Omental fat pad (tissue), 4 donors: Measurements from ENCODE around the gene PLAAT5. TPM values are rescaled to one million over a fixed set of nuclear protein-coding genes. Genes with fewer than 3 reads are reported as not detected.
"Not testable (repeated sequence)": the region's sequence is repeated elsewhere in the genome, so short reads cannot be mapped to it uniquely, and the experiment has no call there.

ENCODE experiments used
- ATAC-seq: fragments of 150-250 bp; one replicate; pipeline ENCODE4 v1.9.1; 2016; ENCODE audit warnings: mild to moderate bottlenecking, moderate library complexity; ENCODE audit not compliant: low FRiP score
- DNase-seq: peaks from one replicate; pipeline ENCODE4 v3.0.0-alpha.2; 2019; ENCODE audit warnings: low spot score
- total RNA-seq, 4 donors: library from RNA; depleted of rRNA; stranded (reverse); fragments of >200 nt; gene quantifications; one replicate each; pipeline ENCODE4 v1.1.0, GENCODE V29; 2016
- TF ChIP-seq, protein P1 (sequence below), 3 donors: fragments of 450-650 bp; IDR thresholded peaks; one replicate each; pipeline ENCODE4 v1.5.1; 2016 to 2017; ENCODE audit warnings: antibody characterized with exemption in 3 of 3, mild to moderate bottlenecking in 3 of 3, moderate library complexity in 2 of 3

The PLAAT5 gene
- total RNA-seq, 4 donors from 2014 or later, result 12.0 to 54.3 (median 27.9) TPM

DNA sequence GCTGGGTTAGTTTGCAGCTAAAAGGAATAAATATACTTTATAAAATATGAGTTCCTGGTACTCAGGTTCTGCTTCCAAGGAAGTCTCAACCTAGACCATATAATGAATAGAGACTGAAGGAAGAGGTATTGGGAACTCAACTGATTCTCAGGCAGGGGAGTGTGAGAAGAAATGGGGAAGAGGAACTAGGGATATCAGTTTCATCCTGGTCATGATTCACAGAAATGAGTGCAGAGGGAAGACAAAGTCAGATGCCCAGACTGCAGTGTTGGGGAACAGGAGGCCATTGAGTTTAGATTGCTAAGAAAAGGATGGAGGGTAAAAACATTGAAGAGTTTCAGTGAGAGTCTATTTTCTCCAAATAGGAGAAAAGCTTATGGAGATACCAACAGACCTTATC is 28.8 kb downstream of the PLAAT5 start:
- no peak for DNase-seq
- TF ChIP-seq, protein P1, sequence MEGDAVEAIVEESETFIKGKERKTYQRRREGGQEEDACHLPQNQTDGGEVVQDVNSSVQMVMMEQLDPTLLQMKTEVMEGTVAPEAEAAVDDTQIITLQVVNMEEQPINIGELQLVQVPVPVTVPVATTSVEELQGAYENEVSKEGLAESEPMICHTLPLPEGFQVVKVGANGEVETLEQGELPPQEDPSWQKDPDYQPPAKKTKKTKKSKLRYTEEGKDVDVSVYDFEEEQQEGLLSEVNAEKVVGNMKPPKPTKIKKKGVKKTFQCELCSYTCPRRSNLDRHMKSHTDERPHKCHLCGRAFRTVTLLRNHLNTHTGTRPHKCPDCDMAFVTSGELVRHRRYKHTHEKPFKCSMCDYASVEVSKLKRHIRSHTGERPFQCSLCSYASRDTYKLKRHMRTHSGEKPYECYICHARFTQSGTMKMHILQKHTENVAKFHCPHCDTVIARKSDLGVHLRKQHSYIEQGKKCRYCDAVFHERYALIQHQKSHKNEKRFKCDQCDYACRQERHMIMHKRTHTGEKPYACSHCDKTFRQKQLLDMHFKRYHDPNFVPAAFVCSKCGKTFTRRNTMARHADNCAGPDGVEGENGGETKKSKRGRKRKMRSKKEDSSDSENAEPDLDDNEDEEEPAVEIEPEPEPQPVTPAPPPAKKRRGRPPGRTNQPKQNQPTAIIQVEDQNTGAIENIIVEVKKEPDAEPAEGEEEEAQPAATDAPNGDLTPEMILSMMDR (IDR thresholded peaks at IDR 0.05), result no peak
- ATAC-seq, result no peak

DNA sequence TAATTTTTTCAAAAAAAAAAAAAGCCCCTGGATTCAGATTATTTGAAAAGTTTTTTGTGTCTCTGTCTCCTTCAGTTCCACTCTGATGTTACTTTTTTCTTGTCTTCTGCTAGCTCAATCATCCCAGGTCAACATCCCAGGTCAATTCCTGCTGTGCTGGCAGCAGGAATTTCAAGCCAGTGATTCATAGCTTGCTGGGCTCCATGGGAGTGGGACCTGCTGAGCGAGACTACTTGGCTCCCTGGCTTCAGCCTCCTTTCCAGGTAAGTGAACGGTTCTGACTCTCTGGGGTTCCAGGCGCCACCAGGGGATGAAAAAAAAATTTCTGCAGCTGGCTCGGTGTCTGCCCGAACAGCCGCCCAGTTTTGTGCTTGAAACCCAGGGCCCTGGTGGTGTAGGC is 31.4 kb downstream of the PLAAT5 start:
- no peak for ATAC-seq
- DNase-seq, result no peak
- TF ChIP-seq, protein P1 (IDR thresholded peaks at IDR 0.05), result no peak

DNA sequence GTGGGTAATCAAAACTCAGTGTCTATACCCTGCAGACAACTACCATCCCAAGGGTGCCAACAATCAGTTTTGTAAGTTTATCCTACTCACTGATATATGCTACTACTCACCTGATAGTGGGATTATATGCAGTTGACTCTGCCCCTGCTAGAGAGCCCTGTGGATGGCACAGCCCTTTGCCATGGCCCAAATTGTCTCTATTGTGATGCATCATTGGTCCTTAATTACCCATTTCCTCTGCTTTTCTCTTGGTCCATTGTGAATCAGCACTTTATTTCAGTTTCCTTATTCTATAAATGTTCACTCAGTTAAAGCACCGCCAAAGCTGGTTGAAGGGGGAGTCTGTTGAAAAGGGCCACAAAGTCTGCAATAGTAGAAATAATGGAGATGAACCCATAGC is 42.3 kb downstream of the PLAAT5 start:
- no peak for ATAC-seq
- TF ChIP-seq, protein P1 (IDR thresholded peaks at IDR 0.05), result no peak

DNA sequence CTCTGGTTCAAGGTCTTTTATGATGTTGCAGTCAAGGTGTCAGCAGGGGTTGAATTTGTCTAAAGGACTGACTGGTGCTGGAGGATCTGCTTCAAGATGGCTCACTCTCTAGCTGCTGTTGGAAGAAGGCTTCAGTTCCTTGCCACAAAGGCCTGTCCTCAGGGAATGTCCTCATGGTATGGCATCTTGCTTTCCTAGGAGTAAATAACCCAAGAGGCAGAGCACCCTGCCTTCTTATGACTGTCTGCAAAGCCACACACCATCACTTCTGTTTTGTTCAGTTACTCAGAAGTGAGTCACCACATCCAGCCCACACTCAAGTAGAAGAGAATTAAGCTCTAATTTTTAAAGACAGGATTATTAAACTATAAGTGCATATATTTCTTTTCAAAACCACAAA is 45.2 kb downstream of the PLAAT5 start:
- TF ChIP-seq, protein P1 (IDR thresholded peaks at IDR 0.05), result no peak
- DNase-seq, result no peak
- no peak for ATAC-seq

More for the DNA sequence above, 42.3 kb downstream of the PLAAT5 start:
- no peak for DNase-seq

- TF ChIP-seq, protein P1 (IDR thresholded peaks at IDR 0.05), result no peak
Observed at GRCh38 chr11:63445118-63445517, 45.8 kb downstream of the PLAAT5 start.

DNA sequence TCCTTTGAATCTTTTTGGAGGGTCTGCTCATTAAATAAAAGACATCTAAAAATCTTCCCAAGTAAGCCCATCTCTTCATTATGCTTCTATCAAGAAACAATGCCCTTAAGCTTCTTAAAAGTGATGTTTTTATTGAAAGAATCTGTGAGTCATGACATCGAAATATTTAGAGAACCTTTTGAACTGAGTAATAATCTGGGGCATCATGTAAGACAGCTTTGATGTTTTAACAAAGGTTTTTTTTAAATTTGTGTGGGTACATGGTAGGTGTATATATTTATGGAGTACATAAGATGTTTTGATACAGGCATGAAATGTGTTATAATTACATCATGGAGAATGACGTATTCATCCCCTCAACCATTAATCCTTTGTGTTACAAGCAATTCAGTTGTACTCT is 46.8 kb downstream of the PLAAT5 start:
- DNase-seq (no peak), ATAC-seq (no peak)
- TF ChIP-seq, protein P1 (IDR thresholded peaks at IDR 0.05), result no peak

More at GRCh38 chr11:63445118-63445517, 45.8 kb downstream of the PLAAT5 start:
- DNase-seq (no peak), ATAC-seq (no peak)

GRCh38 chr11:63443714-63444113 is 47.3 kb downstream of the PLAAT5 start:
- ATAC-seq, result no peak
- TF ChIP-seq, protein P1 (IDR thresholded peaks at IDR 0.05), result no peak
- no peak for DNase-seq

GRCh38 chr11:63435831-63436230 is 55.1 kb downstream of the PLAAT5 start:
- not testable (repeated sequence) for DNase-seq, ATAC-seq

GRCh38 chr11:63435351-63435750 is 55.6 kb downstream of the PLAAT5 start:
- DNase-seq, ATAC-seq: not testable (repeated sequence)

- ATAC-seq, result not testable (repeated sequence)
Observed at GRCh38 chr11:63430731-63431130, 60.2 kb downstream of the PLAAT5 start.

More at GRCh38 chr11:63430731-63431130, 60.2 kb downstream of the PLAAT5 start:
- DNase-seq, result not testable (repeated sequence)
